Natural killer cell (primary cell): Measurements from ENCODE around the gene THAP12. TPM values are rescaled to one million over a fixed set of nuclear protein-coding genes. Genes with fewer than 3 reads are reported as not detected.

ENCODE experiments used
- ATAC-seq, 3 donors: fragments of 150-1000 bp in 2 of 3; fragments of 200-7000 bp in 1 of 3; cut with Tn5 transposase; 1 replicate in 1 of 3; 2 replicates in 2 of 3; pipeline ENCODE4 v1.10.0; 2021; ENCODE audit warnings: mild to moderate bottlenecking in 2 of 3, moderate library complexity in 2 of 3
- DNase-seq, 2 donors: peaks; one replicate each; pipeline versions ENCODE4 v3.0.0 to v3.0.0-alpha.2; 2013 to 2021; ENCODE audit warnings: mixed read lengths in 1 of 2
- H3K27ac ChIP-seq: one replicate; pipeline ENCODE4 v1.5.1; 2013; ENCODE audit warnings: mild to moderate bottlenecking, low read length
- H3K27me3 ChIP-seq: one replicate; pipeline ENCODE4 v1.6.1; 2013; ENCODE audit warnings: low read length; ENCODE audit not compliant: control insufficient read depth, insufficient read depth
- H3K36me3 ChIP-seq: one replicate; pipeline ENCODE4 v1.6.1; 2013; ENCODE audit warnings: low read length; ENCODE audit not compliant: control insufficient read depth, insufficient read depth
- H3K4me1 ChIP-seq: one replicate; pipeline ENCODE4 v1.6.1; 2013; ENCODE audit warnings: low read length; ENCODE audit not compliant: control insufficient read depth, insufficient read depth
- H3K4me3 ChIP-seq: one replicate; pipeline ENCODE4 v1.5.1; 2013; ENCODE audit warnings: low read length
- H3K9me3 ChIP-seq: one replicate; pipeline ENCODE4 v1.6.1; 2013; ENCODE audit warnings: low read length; ENCODE audit not compliant: control insufficient read depth, insufficient read depth
- H3K27ac Mint-ChIP-seq, 2 donors: one replicate each; pipeline ENCODE4 v1.8.0; 2022; ENCODE audit warnings: mild to moderate bottlenecking in 2 of 2, mixed read lengths in 2 of 2, moderate library complexity in 1 of 2
- H3K27me3 Mint-ChIP-seq, 2 donors: one replicate each; pipeline ENCODE4 v1.8.0; 2022; ENCODE audit warnings: low read depth in 2 of 2, mixed read lengths in 2 of 2
- H3K36me3 Mint-ChIP-seq: one replicate; pipeline ENCODE4 v1.8.0; 2022; ENCODE audit warnings: mixed read lengths
- H3K4me1 Mint-ChIP-seq, 2 donors: one replicate each; pipeline ENCODE4 v1.8.0; 2022; ENCODE audit warnings: mixed read lengths in 2 of 2
- H3K4me3 Mint-ChIP-seq: one replicate; pipeline ENCODE4 v1.8.0; 2022; ENCODE audit warnings: mild to moderate bottlenecking, moderate library complexity, mixed read lengths
- H3K9me3 Mint-ChIP-seq, 2 donors: one replicate each; pipeline ENCODE4 v1.8.0; 2022; ENCODE audit warnings: mixed read lengths in 2 of 2
- CTCF ChIP-seq: fragments of 200-600 bp; IDR thresholded peaks from one replicate; pipeline ENCODE4 v1.8.0; 2022; ENCODE audit warnings: antibody characterized with exemption
- WGBS: methylation state at CpG from one replicate; pipeline ENCODE4 v1.1.7; 2013; ENCODE audit warnings: missing lambda C conversion rate; ENCODE audit not compliant: insufficient coverage; 5-methylcytosine and 5-hydroxymethylcytosine counted together
- intact Hi-C: fragments of 100-400 bp; cut with micrococcal nuclease; formaldehyde crosslinking; loops from one replicate; pipeline ENCODE4 v1.14.2; 2022
- total RNA-seq, 4 donors: library from RNA; stranded (reverse); fragments of 120-200 nt in 1 of 4; gene quantifications; one replicate each; pipeline versions ENCODE4 v1.2.3 to v1.2.4, GENCODE V29; 2013 to 2022

THAP12 gene
- total RNA-seq, 3 donors from 2014 or later (not counting 1 experiment from before 2014, with no cell fraction given): 56.0 to 66.1 (median 64.3) TPM

GRCh38 chr11:76336597-76336996 is 44.3 kb downstream of the THAP12 start:
- Histone ChIP-seq H3K27ac (no peak overlapping the region), H3K27me3 (no peaks in the 10 kb centered on the region), H3K4me1 (no peaks in the 10 kb centered on the region), H3K4me3 (no peak overlapping the region), H3K36me3 (no peaks in the 10 kb centered on the region), H3K9me3 (peaks cover 13% of the 10 kb centered on the region)
- Mint-ChIP-seq H3K27ac (no peak overlapping the region), H3K4me1 (peaks cover 0 to 5% of the 10 kb centered on the region in 2 donors), H3K36me3 (no peaks in the 10 kb centered on the region), H3K27me3 (no peaks in the 10 kb centered on the region), H3K4me3 (no peak overlapping the region), H3K9me3 (no peaks in the 10 kb centered on the region)
- intact Hi-C loops: no loop called here
- no peak for ATAC-seq
- 64% methylated on average over 2 of the region's 2 CpGs for WGBS
- TF ChIP-seq CTCF: no peak
- no peak for DNase-seq

- no peaks in the 10 kb centered on the region for H3K27me3 ChIP-seq
- TF ChIP-seq CTCF: no peak
- no peaks in the 10 kb centered on the region for H3K4me1 ChIP-seq
- Mint-ChIP-seq H3K9me3 (no peaks in the 10 kb centered on the region), H3K27ac (no peak overlapping the region), H3K4me1 (peaks cover 0 to 5% of the 10 kb centered on the region in 2 donors), H3K36me3 (no peaks in the 10 kb centered on the region), H3K27me3 (no peaks in the 10 kb centered on the region), H3K4me3 (no peak overlapping the region)
- no peaks in the 10 kb centered on the region for H3K36me3 ChIP-seq
- intact Hi-C loops: no loop called here
- peaks cover 13% of the 10 kb centered on the region for H3K9me3 ChIP-seq
- no peak for DNase-seq
- H3K4me3 ChIP-seq: no peak overlapping the region
- ATAC-seq: peak in 2 of 3 donors; percentile 21 to 54
- no peak overlapping the region for H3K27ac ChIP-seq
Observed at GRCh38 chr11:76335842-76336241, 45.1 kb downstream of the THAP12 start.

- Mint-ChIP-seq H3K36me3 (no peaks in the 10 kb centered on the region), H3K4me3 (no peak overlapping the region), H3K9me3 (no peaks in the 10 kb centered on the region), H3K4me1 (peaks cover 0 to 5% of the 10 kb centered on the region in 2 donors), H3K27ac (no peak overlapping the region), H3K27me3 (no peaks in the 10 kb centered on the region)
- TF ChIP-seq CTCF: no peak
- no peaks in the 10 kb centered on the region for H3K4me1 ChIP-seq
- H3K4me3 ChIP-seq: no peak overlapping the region
- DNase-seq (no peak), ATAC-seq (no peak)
- 97% methylated on average over 5 of the region's 5 CpGs for WGBS
- intact Hi-C loops: no loop called here
- peaks cover 13% of the 10 kb centered on the region for H3K9me3 ChIP-seq
- H3K27ac ChIP-seq: no peak overlapping the region
- H3K36me3 ChIP-seq: no peaks in the 10 kb centered on the region
- no peaks in the 10 kb centered on the region for H3K27me3 ChIP-seq
Observed at GRCh38 chr11:76334826-76335389, 46.0 kb downstream of the THAP12 start.

GRCh38 chr11:76330651-76331050 is 50.3 kb downstream of the THAP12 start:
- 91% methylated on average over 7 of the region's 7 CpGs for WGBS
- Histone ChIP-seq H3K36me3 (no peaks in the 10 kb centered on the region), H3K9me3 (peaks cover 13% of the 10 kb centered on the region), H3K27me3 (no peaks in the 10 kb centered on the region), H3K4me1 (no peaks in the 10 kb centered on the region), H3K4me3 (no peak overlapping the region), H3K27ac (no peak overlapping the region)
- Mint-ChIP-seq H3K27me3 (no peaks in the 10 kb centered on the region), H3K36me3 (no peaks in the 10 kb centered on the region), H3K4me1 (no peaks in the 10 kb centered on the region), H3K4me3 (no peak overlapping the region), H3K27ac (no peak overlapping the region), H3K9me3 (no peaks in the 10 kb centered on the region)
- no peak for DNase-seq
- intact Hi-C loops: no loop called here
- ATAC-seq: no peak
- TF ChIP-seq CTCF: no peak
